22Rv1 (cell line): Measurements from ENCODE around the gene TSPAN4.

Experiments used
- H3K27ac ChIP-seq: fragments of 450-650 bp; 2 replicates; pipeline ENCODE4 v1.5.1; 2017
- CTCF ChIP-seq: fragments of 450-650 bp; IDR thresholded peaks from 2 replicates; pipeline ENCODE4 v1.5.1; 2017; ENCODE audit warnings: mild to moderate bottlenecking
- ZFX ChIP-seq: fragments of 450-650 bp; IDR thresholded peaks from 2 replicates; pipeline ENCODE4 v1.6.1; 2017; ENCODE audit warnings: antibody characterized with exemption, borderline replicate concordance

The TSPAN4 gene

GRCh38 chr11:912266-912665, 69.6 kb downstream of the TSPAN4 start:
- TF ChIP-seq ZFX, result no peak
- no peak for TF ChIP-seq CTCF
- no peak overlapping the region for H3K27ac ChIP-seq

GRCh38 chr11:913043-913442, 70.4 kb downstream of the TSPAN4 start:
- no peak for TF ChIP-seq CTCF
- no peak for TF ChIP-seq ZFX
- H3K27ac ChIP-seq, result no peak overlapping the region

GRCh38 chr11:914204-914603, 71.6 kb downstream of the TSPAN4 start:
- no peak overlapping the region for H3K27ac ChIP-seq
- TF ChIP-seq ZFX, result no peak
- no peak for TF ChIP-seq CTCF

DNA sequence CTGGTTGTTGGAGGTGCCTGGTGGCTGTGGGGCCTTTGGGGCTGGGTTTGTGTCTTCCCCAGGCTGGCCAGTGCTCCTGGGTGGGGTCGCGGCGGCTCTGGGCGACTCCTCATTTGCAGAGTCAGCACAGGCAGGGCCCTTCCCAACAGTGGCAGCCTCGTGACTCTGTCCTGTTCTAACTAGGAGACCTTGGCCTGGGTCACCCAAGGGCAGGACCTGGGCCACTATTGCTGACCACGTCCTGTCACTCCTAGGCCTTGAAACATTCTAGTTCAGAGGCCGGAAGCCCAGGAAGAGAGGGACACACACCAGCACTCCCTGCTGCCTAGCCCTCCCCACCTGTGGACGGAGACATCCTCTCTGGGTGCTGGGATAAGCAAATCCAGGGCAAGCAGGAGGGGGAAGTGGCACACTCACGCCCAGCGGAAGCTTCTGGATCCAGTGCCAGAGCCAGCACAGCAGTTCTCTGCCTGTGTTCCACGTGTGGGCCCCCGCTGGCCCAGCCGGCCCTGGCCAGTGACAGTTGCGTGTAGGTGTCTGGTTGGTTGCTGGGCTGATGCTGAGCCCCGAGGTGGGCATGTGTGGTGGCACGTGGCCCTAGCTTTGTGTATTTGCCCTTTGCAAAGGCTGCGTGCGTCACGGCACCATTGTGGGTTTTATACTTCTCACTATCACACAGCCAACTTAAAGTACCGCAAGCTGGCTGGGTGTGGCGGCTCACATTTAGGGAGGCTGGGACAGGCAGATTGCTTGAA, 72.3 kb downstream of the TSPAN4 start:
- no peak overlapping the region for H3K27ac ChIP-seq
- TF ChIP-seq CTCF (no peak), ZFX (no peak)
